H9 (cell line): ENCODE measurements around the gene TMEM145. TPM values are rescaled to one million over a fixed set of nuclear protein-coding genes. Genes with fewer than 3 reads are reported as not detected.

Source experiments
- DNase-seq: peaks from one replicate; pipeline ENCODE4 v3.0.0-alpha.2; 2017
- H2AFZ ChIP-seq: one replicate; pipeline ENCODE4 v1.6.1; 2013; ENCODE audit warnings: mild to moderate bottlenecking, low read length, control low read depth, moderate library complexity
- H2AK5ac ChIP-seq: 2 replicates; pipeline ENCODE4 v1.6.1; 2013; ENCODE audit warnings: low read length, control low read depth, mixed read lengths; ENCODE audit not compliant: insufficient read length
- H2BK120ac ChIP-seq: one replicate; pipeline ENCODE4 v1.6.1; 2013; ENCODE audit warnings: low read depth, mild to moderate bottlenecking, low read length, control low read depth, inconsistent platforms; ENCODE audit not compliant: poor library complexity, severe bottlenecking
- H2BK12ac ChIP-seq: 2 replicates; pipeline ENCODE4 v1.6.1; 2013; ENCODE audit warnings: low read length, control low read depth, mixed read lengths, low read depth; ENCODE audit not compliant: insufficient read length
- H2BK15ac ChIP-seq: 2 replicates; pipeline ENCODE4 v1.6.1; 2013; ENCODE audit warnings: low read depth, low read length, control low read depth
- H2BK20ac ChIP-seq: one replicate; pipeline ENCODE4 v1.6.1; 2013; ENCODE audit warnings: low read depth, mild to moderate bottlenecking, low read length, control low read depth, inconsistent platforms; ENCODE audit not compliant: poor library complexity, severe bottlenecking
- H2BK5ac ChIP-seq: 2 replicates; pipeline ENCODE4 v1.6.1; 2013; ENCODE audit warnings: low read length, control low read depth, mixed read lengths; ENCODE audit not compliant: insufficient read length
- H3K14ac ChIP-seq: 2 replicates; pipeline ENCODE4 v1.6.1; 2013; ENCODE audit warnings: low read length, control low read depth; ENCODE audit not compliant: insufficient read depth
- H3K18ac ChIP-seq: 2 replicates; pipeline ENCODE4 v1.6.1; 2013; ENCODE audit warnings: low read depth, mild to moderate bottlenecking, mixed read lengths, low read length, control low read depth; ENCODE audit not compliant: insufficient read length
- H3K23ac ChIP-seq: 2 replicates; pipeline ENCODE4 v1.6.1; 2013; ENCODE audit warnings: low read length, control low read depth, mixed read lengths, low read depth; ENCODE audit not compliant: insufficient read length
- H3K23me2 ChIP-seq: 2 replicates; pipeline ENCODE4 v1.6.1; 2013; ENCODE audit warnings: low read depth, mild to moderate bottlenecking, mixed read lengths, low read length, control low read depth; ENCODE audit not compliant: insufficient read length, poor library complexity, severe bottlenecking
- H3K27ac ChIP-seq: 2 replicates; pipeline ENCODE4 v1.5.1; 2013; ENCODE audit warnings: low read length, control low read depth, mixed read lengths, low read depth; ENCODE audit not compliant: insufficient read length
- H3K27me3 ChIP-seq: 2 replicates; pipeline ENCODE4 v1.6.1; 2013; ENCODE audit warnings: low read length, control low read depth, inconsistent platforms; ENCODE audit not compliant: insufficient read depth
- H3K4ac ChIP-seq: 2 replicates; pipeline ENCODE4 v1.6.1; 2013; ENCODE audit warnings: low read depth, mild to moderate bottlenecking, control low read depth, inconsistent platforms, low read length, moderate library complexity
- H3K4me1 ChIP-seq: 2 replicates; pipeline ENCODE4 v1.6.1; 2013; ENCODE audit warnings: low read length, control low read depth, inconsistent platforms; ENCODE audit not compliant: insufficient read depth
- H3K4me2 ChIP-seq: 2 replicates; pipeline ENCODE4 v1.6.1; 2013; ENCODE audit warnings: low read length, control low read depth, mixed read lengths; ENCODE audit not compliant: insufficient read length, insufficient read depth
- H3K56ac ChIP-seq: 2 replicates; pipeline ENCODE4 v1.6.1; 2013; ENCODE audit warnings: low read depth, mild to moderate bottlenecking, mixed read lengths, low read length, control low read depth; ENCODE audit not compliant: insufficient read length
- H3K79me1 ChIP-seq: 2 replicates; pipeline ENCODE4 v1.6.1; 2013; ENCODE audit warnings: low read depth, mild to moderate bottlenecking, moderate library complexity, low read length, control low read depth, inconsistent platforms; ENCODE audit not compliant: insufficient read depth, poor library complexity, severe bottlenecking
- H3K79me2 ChIP-seq: 2 replicates; pipeline ENCODE4 v1.6.1; 2013; ENCODE audit warnings: low read length, control low read depth, inconsistent platforms; ENCODE audit not compliant: insufficient read depth
- H3K9ac ChIP-seq: 2 replicates; pipeline ENCODE4 v1.6.1; 2013; ENCODE audit warnings: low read length, control low read depth, mixed read lengths; ENCODE audit not compliant: insufficient read length; ENCODE audit errors: extremely low read depth
- H3K9me3 ChIP-seq: one replicate; pipeline ENCODE4 v1.6.1; 2013; ENCODE audit warnings: low read depth, low read length, inconsistent platforms; ENCODE audit not compliant: control insufficient read depth
- H3T11ph ChIP-seq: one replicate; pipeline ENCODE4 v1.6.1; 2013; ENCODE audit warnings: mild to moderate bottlenecking, low read length, control low read depth, inconsistent platforms
- H4K20me1 ChIP-seq: one replicate; pipeline ENCODE4 v1.6.1; 2013; ENCODE audit not compliant: control insufficient read depth, insufficient read length, insufficient read depth
- H4K5ac ChIP-seq: 2 replicates; pipeline ENCODE4 v1.6.1; 2013; ENCODE audit warnings: low read depth, mild to moderate bottlenecking, mixed read lengths, low read length, control low read depth; ENCODE audit not compliant: insufficient read length
- H4K8ac ChIP-seq: replicated peaks from 2 replicates; pipeline ENCODE4 v1.6.1; 2013; ENCODE audit warnings: low read length, control low read depth, mixed read lengths, low read depth; ENCODE audit not compliant: insufficient read length
- H4K91ac ChIP-seq: 2 replicates; pipeline ENCODE4 v1.6.1; 2013; ENCODE audit warnings: low read depth, mild to moderate bottlenecking, moderate library complexity, mixed read lengths, low read length, control low read depth; ENCODE audit not compliant: insufficient read length
- H3K27ac Mint-ChIP-seq, 3 experiments: 2 replicates in 2 of 3; 3 replicates in 1 of 3; pipeline ENCODE4 v1.8.0; 2020 to 2021; ENCODE audit warnings: mixed read lengths in 3 of 3, mild to moderate bottlenecking in 1 of 3, moderate library complexity in 1 of 3
- H3K27me3 Mint-ChIP-seq: 2 replicates; pipeline ENCODE4 v1.8.0; 2021; ENCODE audit warnings: low read depth, mild to moderate bottlenecking, moderate library complexity, mixed read lengths
- H3K36me3 Mint-ChIP-seq, 3 experiments: 2 replicates in 2 of 3; 3 replicates in 1 of 3; pipeline ENCODE4 v1.8.0; 2020 to 2021; ENCODE audit warnings: low read depth in 3 of 3, mixed read lengths in 3 of 3; ENCODE audit not compliant: insufficient read depth in 1 of 3
- H3K4me1 Mint-ChIP-seq, 2 experiments: 2 replicates each; pipeline ENCODE4 v1.8.0; 2020; ENCODE audit warnings: mixed read lengths in 2 of 2
- H3K4me3 Mint-ChIP-seq, 2 experiments: 2 replicates in 1 of 2; 3 replicates in 1 of 2; pipeline ENCODE4 v1.8.0; 2020 to 2021; ENCODE audit warnings: mild to moderate bottlenecking in 2 of 2, mixed read lengths in 2 of 2, moderate library complexity in 1 of 2
- H3K9me3 Mint-ChIP-seq, 2 experiments: 2 replicates in 1 of 2; 3 replicates in 1 of 2; pipeline ENCODE4 v1.8.0; 2020; ENCODE audit warnings: mild to moderate bottlenecking in 2 of 2, mixed read lengths in 2 of 2, moderate library complexity in 1 of 2
- CTCF ChIP-seq: fragments of 200-600 bp; sonication (generic); conservative IDR thresholded peaks from 3 replicates; pipeline ENCODE4 v1.8.0; 2021; ENCODE audit warnings: antibody characterized with exemption, mild to moderate bottlenecking
- WGBS: extraction: QIAGEN DNeasy Blood & Tissue Kit; methylation state at CpG from one replicate; pipeline ENCODE4 v1.1.7; 2013; ENCODE audit warnings: missing lambda C conversion rate, low lambda C conversion rate, mixed read lengths; ENCODE audit not compliant: insufficient read length; ENCODE audit errors: extremely low coverage; 5-methylcytosine and 5-hydroxymethylcytosine counted together
- total RNA-seq: library from RNA; stranded (reverse); gene quantifications from 2 replicates; pipeline ENCODE4 v1.2.1, GENCODE V29; 2021

Gene TMEM145
- total RNA-seq, 1 experiment from 2014 or later, result 4.5 TPM

- Histone ChIP-seq H3K23ac (no peak overlapping the region), H3K27me3 (no peaks in the 10 kb centered on the region), H3K4ac (no peak overlapping the region), H2BK12ac (no peak overlapping the region), H3K4me2 (peak overlapping the region; percentile 83), H4K91ac (no peak overlapping the region), H3K4me1 (peaks cover 8% of the 10 kb centered on the region; the same call in 1 of the 2 replicates), H2BK120ac (no peak overlapping the region), H2AFZ (no peak overlapping the region), H2BK20ac (no peak overlapping the region), H3K27ac (no peak overlapping the region), H3T11ph (no peak overlapping the region), H3K14ac (no peak overlapping the region), H3K9me3 (no peaks in the 10 kb centered on the region), H3K79me2 (peaks cover 3% of the 10 kb centered on the region; the same call in 1 of the 2 replicates), H2BK5ac (no peak overlapping the region), H3K18ac (no peak overlapping the region), H3K23me2 (peaks cover 19% of the 10 kb centered on the region), H3K79me1 (peaks cover 11% of the 10 kb centered on the region), H2AK5ac (no peak overlapping the region), H3K9ac (no peak overlapping the region), H3K56ac (no peak overlapping the region), H4K5ac (no peak overlapping the region), H4K8ac (no peak overlapping the region), H2BK15ac (no peak overlapping the region), H4K20me1 (peaks cover 3% of the 10 kb centered on the region)
- TF ChIP-seq CTCF, result no peak
- Mint-ChIP-seq H3K27ac (peak overlapping the region in 1 of 3 experiments; percentile 46; a peak in 1 of 7 replicates), H3K36me3 (peaks cover 10 to 34% (median 34%) of the 10 kb centered on the region in 3 experiments), H3K4me1 (peaks cover 26 to 39% of the 10 kb centered on the region in 2 experiments), H3K4me3 (peak overlapping the region; percentile 82 to 89), H3K27me3 (no peaks in the 10 kb centered on the region; the same call in 1 of the 2 replicates), H3K9me3 (no peaks in the 10 kb centered on the region)
- WGBS, result no CpG with 5 or more reads among the region's 5 CpGs
- peak; percentile 24 for DNase-seq
Observed at GRCh38 chr19:42285541-42285941, 27.6 kb upstream of the TMEM145 start.
